ENCODE measurements around the gene UGGT2. TPM values are rescaled to one million over a fixed set of nuclear protein-coding genes. Genes with fewer than 3 reads are reported as not detected.
"Not testable (repeated sequence)": the region's sequence is repeated elsewhere in the genome, so short reads cannot be mapped to it uniquely, and the experiment has no call there.

The UGGT2 gene
- total RNA-seq, 1 donor from 2014 or later = 7.3 TPM

DNA sequence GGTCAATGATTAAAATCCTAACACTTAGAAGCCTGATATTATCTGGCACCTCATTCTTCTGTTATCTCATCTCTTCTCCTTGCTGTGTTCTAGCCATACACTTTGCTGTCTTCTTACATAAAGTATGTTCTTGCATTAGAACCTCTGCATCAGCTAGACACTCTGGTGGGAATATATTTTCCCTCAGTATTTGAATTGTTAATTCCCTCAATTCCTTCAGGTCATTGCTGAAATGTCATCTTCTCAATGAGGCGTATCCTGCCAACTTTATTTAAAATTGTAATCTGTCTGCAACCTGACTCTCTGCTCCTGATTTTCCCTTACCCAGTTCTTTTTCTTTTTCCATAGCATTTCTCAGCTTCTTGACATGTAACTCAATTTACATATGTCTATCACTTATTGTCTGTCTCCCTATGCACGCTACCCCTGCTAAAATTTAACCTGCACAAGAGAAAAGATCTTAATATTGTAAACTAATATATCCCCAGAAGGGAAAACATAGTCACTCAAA, 138.2 kb downstream of the UGGT2 start:
- ATAC-seq = no peak
- no peak for DNase-seq (ENCODE audit: low spot score)

DNA sequence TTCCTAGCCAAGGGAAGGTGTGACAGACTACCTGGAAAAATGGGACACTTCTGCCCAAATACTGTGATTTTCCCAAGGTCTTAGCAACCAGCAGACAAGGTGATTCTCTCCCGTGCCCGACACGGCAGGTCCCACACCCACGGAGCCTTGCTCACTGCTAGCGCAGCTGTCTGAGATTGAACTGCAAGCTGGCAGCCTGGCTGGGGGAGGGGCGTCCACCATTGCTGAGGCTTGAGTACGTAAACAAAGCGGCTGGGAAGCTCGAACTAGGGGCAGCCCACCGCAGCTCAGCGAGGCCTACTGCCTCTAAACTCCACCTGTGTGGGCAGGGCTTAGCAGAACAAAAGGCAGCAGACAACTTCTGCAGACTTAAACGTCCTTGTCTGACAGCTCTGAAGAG, 146.2 kb downstream of the UGGT2 start:
- ATAC-seq (no peak), DNase-seq (ENCODE audit: low spot score) (no peak)

DNA sequence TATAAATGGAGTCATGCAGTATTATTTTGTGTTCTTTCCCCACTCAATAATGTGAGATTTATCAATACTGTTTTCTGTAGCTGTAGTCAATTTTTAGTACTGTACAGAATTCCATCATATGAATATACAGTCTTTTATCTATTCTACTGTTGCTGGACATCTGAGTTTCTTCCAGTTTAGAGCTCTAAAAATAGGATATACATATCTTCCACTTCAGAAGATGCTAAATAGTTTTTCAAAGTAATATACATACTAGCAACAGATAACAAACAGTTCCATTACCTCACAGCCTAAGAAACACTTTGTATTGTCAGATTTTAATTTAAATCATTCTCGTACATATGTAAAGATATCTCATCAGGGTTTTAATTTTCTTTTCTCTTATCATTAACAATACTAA, 149.6 kb downstream of the UGGT2 start:
- ATAC-seq (no peak), DNase-seq (ENCODE audit: low spot score) (no peak)

DNA sequence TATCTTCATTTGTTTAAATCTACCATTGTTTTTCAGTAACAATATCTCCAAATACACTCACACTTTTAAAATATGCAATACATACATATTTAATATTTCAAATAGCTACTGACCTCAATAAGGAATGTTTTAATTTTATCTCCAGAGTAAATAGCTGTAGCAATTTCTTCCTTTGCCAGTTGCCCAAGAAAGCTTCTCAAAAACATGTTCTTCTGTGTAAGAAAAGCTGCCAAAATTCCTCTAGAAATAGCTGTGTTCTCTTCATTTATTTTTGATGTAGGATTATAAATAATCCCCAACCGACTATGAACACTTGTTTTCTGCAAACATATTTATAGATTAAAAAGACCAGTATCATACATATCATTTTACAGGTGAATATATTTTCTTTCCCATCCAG, 150.5 kb downstream of the UGGT2 start:
- ATAC-seq = no peak

DNA sequence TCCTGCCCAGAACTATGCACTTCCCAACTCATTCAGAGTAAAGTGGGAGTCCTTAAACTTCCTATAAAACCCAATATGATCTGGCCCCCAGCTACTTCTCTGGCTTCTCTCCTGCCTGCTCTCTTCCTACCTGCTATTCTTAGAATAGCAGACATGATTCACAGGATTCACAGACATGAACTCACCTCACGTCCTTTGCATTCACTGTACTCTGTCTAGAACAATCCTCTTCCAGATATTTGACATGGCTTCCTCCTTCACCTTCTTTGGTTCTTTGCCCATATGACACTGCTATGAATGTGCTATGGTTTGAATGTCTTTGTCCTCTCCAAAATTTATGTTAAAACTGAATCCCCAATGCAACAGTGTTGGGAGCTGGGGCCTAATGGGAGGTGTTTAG, 154.9 kb downstream of the UGGT2 start:
- ATAC-seq = no peak
- no peak for DNase-seq (ENCODE audit: low spot score)

More for the DNA sequence above, 150.5 kb downstream of the UGGT2 start:
- DNase-seq (ENCODE audit: low spot score) = no peak

DNA sequence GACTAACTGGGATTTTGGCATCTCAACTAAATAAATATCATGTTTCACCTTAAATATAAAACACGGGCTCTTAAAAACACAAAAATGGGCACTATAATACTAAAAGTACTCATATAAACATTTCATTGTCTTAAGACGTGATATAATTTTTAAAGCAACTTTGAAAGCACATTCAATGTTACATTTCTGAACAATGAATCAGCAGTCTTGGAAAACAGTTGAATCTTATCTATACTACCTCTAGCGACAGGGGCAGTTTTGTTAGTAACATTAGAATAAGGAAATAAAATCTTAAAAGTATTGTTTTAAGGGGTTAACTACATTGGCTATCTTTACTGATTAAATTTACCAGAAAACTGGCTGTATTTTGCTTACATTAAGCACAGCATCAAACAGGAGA, 156.9 kb downstream of the UGGT2 start:
- DNase-seq (ENCODE audit: low spot score) = no peak

DNA sequence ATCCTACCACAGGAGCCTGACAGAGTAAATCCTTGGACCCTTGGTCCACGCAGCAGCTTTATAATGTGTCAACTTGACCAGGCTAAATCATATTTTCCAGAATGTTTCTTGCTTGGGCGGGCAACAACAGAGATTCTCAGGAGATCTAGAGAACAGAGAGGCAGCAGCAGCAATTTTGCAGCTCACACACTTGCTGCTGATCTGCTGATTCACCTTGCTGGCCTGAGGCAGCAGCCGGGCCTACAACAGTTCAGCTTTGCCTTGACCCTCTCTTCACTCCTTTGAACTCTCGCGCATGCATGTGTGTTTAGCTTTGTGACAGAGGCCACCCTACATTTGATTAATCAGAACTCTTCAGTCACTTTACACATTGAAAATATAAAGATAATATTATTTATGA, 159.3 kb downstream of the UGGT2 start:
- no peak for DNase-seq (ENCODE audit: low spot score)

More for the DNA sequence above, 156.9 kb downstream of the UGGT2 start:
- no peak for ATAC-seq

DNA sequence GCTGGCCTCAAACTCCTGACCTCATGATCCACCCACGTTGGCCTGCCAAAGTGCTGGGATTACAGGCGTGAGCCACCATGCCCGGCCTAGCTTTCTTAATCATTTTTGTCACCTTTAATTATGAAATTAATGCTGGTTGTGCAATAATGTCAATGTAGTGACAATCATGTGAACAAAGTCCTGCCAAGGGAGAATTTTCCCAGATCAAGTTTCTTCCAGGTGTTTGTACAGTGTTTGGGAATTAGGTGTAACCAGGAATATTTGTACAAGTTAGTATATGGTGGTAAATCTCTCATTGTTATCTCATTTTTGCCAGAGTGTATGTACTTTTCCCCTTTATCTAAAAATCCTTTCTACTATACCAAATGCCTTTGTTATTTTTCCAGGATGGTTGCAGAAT, 171.1 kb downstream of the UGGT2 start:
- ATAC-seq = no peak

More for the DNA sequence above, 159.3 kb downstream of the UGGT2 start:
- ATAC-seq = no peak

DNA sequence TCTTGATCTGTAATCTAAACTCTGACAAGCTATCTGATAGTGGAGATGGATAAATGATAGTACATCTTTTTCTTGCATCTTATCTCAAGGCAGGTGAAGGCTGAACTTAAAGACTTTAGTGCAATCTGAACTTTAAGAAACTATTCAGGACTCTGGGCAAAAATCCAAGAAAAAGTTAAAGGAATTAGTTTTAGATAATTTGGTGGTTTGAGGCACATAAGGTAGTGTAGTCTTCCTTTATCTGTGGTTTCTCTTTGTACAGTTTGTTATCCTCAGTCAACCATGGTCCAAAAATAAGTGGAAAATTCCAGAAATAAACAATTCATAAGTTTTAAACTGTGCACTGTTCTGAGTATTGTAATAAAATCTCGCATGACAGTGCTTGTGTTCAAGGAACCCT, 172.9 kb downstream of the UGGT2 start:
- DNase-seq (ENCODE audit: low spot score) (no peak), ATAC-seq (no peak)

More for the DNA sequence above, 171.1 kb downstream of the UGGT2 start:
- DNase-seq (ENCODE audit: low spot score) = no peak

DNA sequence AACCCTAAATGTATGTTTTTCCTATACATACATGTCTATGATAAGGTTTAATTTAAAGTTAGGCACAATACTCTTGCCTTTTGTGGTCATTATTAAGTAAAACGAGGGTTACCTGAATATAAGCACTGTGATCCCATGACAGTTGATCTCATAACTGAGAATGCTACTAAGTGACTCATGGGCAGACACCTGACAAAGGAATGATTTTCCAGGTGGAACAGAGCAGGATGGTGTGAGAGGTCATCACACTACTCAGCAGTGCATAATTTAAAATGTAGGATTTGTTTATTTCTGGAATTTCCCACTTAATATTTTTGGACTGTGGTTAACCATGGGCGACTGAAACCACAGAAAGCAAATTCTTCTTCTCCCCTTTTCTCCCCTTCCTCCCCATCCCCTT, 178.9 kb downstream of the UGGT2 start:
- no peak for ATAC-seq
- DNase-seq (ENCODE audit: low spot score) = no peak

DNA sequence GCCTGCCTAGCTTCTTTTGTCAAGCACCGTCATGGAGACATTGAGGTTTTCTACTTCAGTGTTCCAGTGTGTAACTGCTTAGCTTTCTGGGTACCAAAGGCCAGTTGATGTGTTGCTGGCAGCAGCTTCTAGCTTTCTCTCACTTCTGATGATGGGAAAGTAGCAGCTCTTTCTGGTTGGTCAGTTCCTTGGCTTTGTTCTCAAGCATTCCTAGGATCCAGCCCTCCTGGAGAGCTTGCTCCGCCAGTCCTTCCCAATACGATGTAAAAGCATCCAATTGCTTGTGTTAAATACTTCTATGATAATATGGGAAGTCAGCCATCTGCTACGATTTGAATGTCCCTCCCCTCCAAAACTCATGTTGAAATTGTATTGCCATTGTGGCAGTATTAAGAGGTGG, 182.8 kb downstream of the UGGT2 start:
- no peak for DNase-seq (ENCODE audit: low spot score)
- ATAC-seq = no peak

DNA sequence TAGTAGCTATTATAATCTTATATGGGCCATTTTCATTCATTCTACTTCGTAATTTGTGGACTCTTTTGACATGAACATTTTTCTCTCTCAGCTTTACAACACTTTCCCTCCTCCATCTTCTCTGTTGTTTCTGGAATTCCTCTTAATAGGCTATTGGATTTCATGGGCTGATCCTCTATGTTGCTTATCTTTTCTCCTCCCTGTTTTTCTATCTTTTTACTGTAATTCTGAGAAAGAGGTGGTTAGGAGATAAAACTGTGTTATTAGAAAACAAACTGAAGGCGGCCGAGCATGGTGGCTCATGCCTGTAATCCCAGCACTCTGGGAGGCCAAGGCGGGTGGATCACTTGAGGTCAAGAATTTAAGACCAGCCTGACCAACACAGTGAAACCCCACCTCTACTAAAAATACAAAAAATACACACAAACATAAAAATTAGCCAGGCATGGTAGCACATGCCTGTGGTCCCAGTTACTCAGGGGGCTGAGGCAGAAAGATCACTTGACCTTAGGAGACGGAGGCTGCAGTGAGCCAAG, 188.1 kb downstream of the UGGT2 start:
- DNase-seq (ENCODE audit: low spot score) (no peak), ATAC-seq (no peak)

DNA sequence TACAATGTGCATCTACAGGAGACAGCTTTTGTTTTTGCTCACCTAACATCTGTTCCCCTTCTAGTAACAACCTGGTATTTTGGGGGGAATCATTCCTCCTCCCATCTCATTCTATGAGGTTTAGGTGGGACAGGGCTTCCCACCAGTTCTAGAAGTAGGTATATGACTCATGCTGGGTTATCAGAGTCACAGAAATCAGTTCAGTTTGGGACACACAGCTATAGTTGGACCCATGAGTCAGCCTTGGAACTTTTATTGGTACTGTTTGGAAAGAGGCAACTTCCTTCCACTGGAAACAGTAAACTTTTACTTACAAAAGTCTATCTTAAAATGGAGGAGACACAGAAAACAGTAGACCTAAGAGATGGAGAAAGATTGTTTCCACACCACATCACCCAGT, 190.8 kb downstream of the UGGT2 start:
- no peak for ATAC-seq

DNA sequence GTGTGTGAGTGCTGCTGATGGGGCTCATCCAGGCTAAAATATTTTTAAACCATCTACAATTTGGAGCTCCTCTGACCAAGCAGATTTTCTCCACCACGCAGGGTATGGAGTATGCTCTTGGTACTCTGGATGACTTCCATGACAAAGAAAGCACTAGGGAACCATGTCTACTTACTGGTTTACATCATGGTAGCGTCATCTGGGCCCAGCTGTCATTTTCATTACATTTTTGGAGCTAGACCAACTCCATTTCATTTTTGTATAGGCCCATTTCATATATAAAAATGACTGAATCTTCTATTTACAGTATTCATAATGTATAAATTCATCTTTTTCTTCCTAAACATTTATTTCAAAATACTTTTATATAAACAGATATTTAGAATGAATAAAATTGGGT, 191.9 kb downstream of the UGGT2 start:
- ATAC-seq (no peak), DNase-seq (ENCODE audit: low spot score) (no peak)

More for the DNA sequence above, 190.8 kb downstream of the UGGT2 start:
- no peak for DNase-seq (ENCODE audit: low spot score)

DNA sequence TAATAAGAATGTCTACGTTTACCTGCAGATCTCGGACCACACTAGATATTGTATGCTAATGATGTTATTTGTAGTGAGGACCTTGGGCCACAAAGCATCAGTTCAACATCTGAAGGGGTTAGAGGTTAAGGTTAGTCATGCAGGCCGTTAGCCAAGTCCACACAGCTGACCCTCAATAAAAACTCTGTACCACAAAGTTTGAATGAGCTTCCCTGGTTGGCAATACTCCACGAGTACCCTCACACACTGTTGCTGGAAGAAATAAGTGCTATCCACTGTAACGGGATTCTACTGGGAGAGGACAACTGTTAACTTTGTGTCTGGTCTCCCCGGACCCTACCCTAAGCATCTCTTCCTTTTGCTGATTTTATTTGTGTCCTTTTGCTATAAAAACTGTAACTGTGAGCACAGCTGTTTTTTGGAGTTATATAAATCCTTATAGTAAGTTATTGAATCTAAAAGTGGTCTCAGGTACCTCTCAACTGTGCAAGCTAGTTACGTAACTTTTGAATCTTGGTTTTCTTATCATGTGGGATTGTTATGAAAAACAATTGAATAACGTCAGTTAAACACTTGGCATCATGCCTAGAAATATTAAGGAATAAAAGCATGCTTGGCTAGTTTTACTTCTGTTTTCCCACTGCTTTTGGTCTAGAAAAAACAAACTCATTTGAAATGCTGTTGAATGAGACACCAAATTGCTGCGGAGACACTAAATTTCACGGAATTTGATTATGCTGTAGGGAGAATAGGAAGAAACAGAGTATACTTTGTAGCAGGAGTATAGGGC, 194.7 kb downstream of the UGGT2 start:
- DNase-seq (ENCODE audit: low spot score) = no peak
- no peak for ATAC-seq

DNA sequence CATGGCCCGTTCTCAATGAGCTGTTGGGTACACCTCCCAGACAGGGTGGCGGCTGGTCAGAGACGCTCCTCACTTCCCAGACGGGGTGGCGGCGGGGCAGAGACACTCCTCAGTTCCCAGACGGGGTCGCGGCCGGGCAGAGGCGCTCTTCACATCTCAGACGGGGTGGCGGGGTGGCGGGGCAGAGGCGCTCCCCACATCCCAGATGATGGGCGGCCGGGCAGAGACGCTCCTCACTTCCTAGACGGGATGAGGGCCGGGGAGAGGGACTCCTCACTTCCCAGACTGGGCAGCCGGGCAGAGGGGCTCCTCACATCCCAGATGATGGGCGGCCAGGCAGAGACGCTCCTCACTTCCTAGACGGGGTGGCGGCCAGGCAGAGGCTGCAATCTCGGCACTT, 207.5 kb downstream of the UGGT2 start:
- not testable (repeated sequence) for DNase-seq (ENCODE audit: low spot score); ATAC-seq

DNA sequence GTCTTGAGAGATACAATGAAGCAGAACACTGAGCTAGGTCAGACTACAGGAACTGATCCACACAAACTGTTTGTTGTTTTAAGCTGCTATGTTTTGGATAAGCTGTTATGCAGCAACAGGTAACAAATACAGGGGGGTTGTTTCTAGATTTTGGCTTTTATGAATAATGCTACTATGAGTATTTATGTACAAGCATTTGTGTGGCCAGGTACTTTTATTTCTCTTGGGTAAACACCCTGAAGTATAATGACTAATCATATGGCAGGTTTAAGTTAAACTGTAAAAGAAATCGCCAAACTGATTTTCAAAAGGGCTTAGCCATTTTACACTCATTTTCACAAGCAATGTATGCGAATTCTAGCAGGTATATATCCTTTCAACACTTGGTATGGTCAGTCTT, 210.3 kb downstream of the UGGT2 start:
- ATAC-seq = no peak
- DNase-seq (ENCODE audit: low spot score) = no peak

DNA sequence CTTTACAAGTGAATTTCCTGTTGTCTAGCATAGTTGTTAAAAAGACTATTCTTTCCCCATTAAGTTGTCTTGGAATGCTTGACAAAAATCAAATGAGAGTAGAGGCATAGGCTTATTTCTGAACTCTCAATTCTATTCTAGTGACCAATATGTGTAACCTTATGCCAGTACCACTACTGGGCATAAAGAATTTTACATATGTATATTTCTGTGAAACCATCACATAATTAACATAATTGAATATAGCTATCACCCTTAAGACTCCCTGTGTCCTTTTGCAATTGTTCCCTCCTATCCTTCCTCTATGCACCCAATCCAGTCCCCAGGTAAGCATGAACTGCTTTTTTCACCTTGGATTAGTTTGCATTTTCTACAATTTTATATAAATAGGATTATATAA, 211.3 kb downstream of the UGGT2 start:
- ATAC-seq = no peak
- no peak for DNase-seq (ENCODE audit: low spot score)

DNA sequence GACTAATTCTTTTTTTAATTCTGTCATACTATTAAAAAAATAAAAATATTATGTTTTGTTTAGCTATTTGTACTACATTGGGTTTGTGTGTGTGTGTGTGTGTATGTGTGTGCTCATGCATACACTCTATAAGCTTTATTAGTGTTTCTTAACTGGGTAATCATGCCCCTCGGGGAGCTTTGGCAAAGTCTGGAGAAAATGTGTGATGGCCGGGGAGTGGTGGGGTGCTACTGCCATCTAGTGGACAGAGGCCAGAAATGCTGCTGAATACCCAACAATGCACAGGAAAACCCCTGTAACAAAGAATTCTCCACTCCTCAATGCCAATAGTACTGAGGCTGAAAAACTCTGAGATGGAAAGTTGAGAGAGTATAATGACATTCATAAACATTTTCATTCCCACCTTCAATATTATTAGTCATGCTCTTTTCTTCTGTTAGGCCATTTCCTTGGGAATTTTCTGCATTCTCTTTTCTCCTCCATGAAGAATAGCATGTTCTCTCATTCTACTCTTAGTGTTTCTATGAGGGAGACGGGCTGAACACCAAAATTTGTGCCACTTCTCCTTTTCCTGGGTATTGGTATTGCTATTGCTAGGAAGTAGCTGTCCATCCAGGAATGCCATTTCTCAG, 219.0 kb downstream of the UGGT2 start:
- peak; percentile 62 for DNase-seq (ENCODE audit: low spot score)
- ATAC-seq = peak; percentile 100

DNA sequence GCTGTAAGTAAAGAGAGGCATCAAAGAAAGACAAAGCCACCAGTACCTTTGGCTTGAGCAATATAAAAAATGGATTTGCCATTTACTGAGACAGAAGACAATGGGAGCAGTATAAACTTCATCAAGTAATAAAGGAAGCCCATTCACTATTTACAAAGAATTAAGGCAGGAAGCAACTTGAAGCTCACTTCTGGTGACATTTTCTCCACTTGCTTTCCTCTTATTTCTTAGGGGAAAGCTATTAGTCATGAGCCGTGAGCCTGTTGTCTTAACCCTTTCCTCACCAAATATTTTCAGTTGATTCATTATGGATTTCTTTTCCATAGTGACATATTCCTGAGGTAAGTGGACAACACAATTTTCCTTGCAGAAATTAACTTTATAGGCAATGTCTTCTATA, 219.5 kb downstream of the UGGT2 start:
- DNase-seq (ENCODE audit: low spot score) (no peak), ATAC-seq (no peak)

DNA sequence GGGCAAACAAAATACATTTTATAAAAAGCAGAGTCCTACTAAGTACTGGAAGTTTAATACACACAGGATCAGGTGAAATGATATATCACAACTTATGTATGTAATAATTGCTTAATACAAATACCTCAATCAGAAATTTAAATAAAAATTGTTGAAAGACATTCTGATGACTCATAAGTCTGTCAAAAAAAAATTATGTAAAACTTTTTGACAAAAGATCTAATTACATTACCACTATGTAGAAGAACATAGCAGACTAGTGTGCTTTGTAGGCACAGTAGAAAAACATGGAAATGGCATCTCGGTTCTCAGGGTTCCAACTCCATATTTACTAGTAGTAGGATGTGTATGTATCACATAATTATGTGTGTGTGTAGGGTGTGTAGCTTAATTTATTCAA, 220.1 kb downstream of the UGGT2 start:
- ATAC-seq = no peak
- no peak for DNase-seq (ENCODE audit: low spot score)

DNA sequence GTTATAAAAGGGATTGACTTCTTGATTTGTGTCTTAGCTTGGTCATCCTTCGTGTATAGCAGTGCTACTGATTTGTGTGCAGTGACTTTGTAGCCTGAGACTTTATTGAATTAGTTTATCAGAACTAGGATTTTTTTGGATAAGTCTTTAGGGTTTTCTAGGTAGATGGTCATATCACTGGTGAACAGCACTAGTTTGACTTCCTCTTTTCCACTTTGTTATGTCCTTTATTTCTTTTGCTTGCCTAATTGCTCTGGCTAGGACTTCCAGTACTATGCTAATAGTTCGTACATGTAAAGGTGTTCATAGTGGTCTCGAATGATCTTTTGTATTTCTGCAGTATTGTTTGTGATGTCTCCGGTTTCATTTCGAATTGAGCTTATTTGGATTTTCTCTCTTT, 230.9 kb downstream of the UGGT2 start:
- no peak for DNase-seq (ENCODE audit: low spot score)
- no peak for ATAC-seq
